ENCODE data around the gene SLC13A5. TPM values are rescaled to one million over a fixed set of nuclear protein-coding genes. Genes with fewer than 3 reads are reported as not detected.

The SLC13A5 gene
- total and polyA plus RNA-seq, 2 donors (not counting 1 experiment from before 2014, with no cell fraction given), result not detected

DNA sequence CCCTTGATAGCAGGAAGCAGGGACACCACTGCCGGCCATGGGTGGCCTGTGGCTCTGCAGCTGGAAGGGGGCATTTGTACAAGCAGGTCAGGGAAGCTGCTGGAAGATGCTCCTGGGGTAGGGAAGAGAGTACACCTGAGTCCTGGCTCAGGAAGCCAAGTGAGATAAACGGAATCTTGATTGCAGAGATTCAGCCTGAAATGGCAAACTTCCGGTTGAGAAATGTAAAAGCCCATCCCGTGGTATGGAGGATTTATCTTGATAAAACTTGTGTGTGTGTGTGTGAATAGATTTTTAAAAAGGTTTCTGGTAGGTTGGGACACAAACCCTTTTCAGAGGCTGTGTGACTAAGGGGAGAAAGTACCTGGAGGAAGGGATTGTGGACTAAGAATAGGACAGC, 32.0 kb downstream of the SLC13A5 start:
- Mint-ChIP-seq H3K9me3 (ENCODE audit: insufficient read depth) (no peaks in the 10 kb centered on the region), H3K4me3 (no peak overlapping the region), H3K27me3 (peaks cover 27% of the 10 kb centered on the region), H3K4me1 (no peaks in the 10 kb centered on the region), H3K27ac (no peak overlapping the region)
- ChIA-PET POLR2A (no interaction called here), CTCF (interaction anchor here (1.1 kb wide), 1 partner anchor 10 kb away, joined by 3 read pairs; no protein-coding TSS in a partner anchor)
- Histone ChIP-seq H3K4me3 (ENCODE audit: control extremely low read depth in 1 of 5, extremely low read depth in 1 of 5, insufficient read depth in 1 of 5, low read depth in 2 of 5, low read length in 4 of 5) (no peak overlapping the region), H3K27me3 (replicated peaks in 1 of 4; ENCODE audit: control extremely low read depth in 1 of 4, control insufficient read depth in 3 of 4, insufficient read depth in 4 of 4, low read length in 3 of 4) (peaks cover 0 to 22% (median 11%) of the 10 kb centered on the region in 4 experiments), H3K9me3 (ENCODE audit: control extremely low read depth in 1 of 3, control insufficient read depth in 2 of 3, insufficient read depth in 1 of 3, low read length in 2 of 3) (no peaks in the 10 kb centered on the region), H2AFZ (ENCODE audit: insufficient read depth, low read depth, low read length, poor library complexity, severe bottlenecking) (no peak overlapping the region), H3K4me1 (ENCODE audit: control insufficient read depth in 2 of 2, insufficient read depth in 2 of 2, low read length in 2 of 2) (peaks cover 0 to 3% of the 10 kb centered on the region in 2 donors), H3K9ac (ENCODE audit: low read length) (no peak overlapping the region), H3K4me2 (replicated peaks; ENCODE audit: low read depth, low read length, poor library complexity, severe bottlenecking) (no peak overlapping the region), H3K79me2 (ENCODE audit: control insufficient read depth, insufficient read depth, low read length) (no peaks in the 10 kb centered on the region), H3K36me3 (replicated peaks in 1 of 2; ENCODE audit: control extremely low read depth in 1 of 2, control insufficient read depth in 1 of 2, extremely low read depth in 1 of 2, insufficient read depth in 2 of 2, low read length in 1 of 2) (no peaks in the 10 kb centered on the region), H3K27ac (ENCODE audit: low read length in 2 of 2) (no peak overlapping the region), H4K20me1 (ENCODE audit: control insufficient read depth, insufficient read depth, low read length, poor library complexity, severe bottlenecking) (no peaks in the 10 kb centered on the region)
- TF ChIP-seq, protein P1, sequence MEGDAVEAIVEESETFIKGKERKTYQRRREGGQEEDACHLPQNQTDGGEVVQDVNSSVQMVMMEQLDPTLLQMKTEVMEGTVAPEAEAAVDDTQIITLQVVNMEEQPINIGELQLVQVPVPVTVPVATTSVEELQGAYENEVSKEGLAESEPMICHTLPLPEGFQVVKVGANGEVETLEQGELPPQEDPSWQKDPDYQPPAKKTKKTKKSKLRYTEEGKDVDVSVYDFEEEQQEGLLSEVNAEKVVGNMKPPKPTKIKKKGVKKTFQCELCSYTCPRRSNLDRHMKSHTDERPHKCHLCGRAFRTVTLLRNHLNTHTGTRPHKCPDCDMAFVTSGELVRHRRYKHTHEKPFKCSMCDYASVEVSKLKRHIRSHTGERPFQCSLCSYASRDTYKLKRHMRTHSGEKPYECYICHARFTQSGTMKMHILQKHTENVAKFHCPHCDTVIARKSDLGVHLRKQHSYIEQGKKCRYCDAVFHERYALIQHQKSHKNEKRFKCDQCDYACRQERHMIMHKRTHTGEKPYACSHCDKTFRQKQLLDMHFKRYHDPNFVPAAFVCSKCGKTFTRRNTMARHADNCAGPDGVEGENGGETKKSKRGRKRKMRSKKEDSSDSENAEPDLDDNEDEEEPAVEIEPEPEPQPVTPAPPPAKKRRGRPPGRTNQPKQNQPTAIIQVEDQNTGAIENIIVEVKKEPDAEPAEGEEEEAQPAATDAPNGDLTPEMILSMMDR (IDR thresholded peaks at IDR 0.05), result no peak
- no peak for TF ChIP-seq EZH2 (IDR thresholded peaks at IDR 0.05; ENCODE audit: borderline replicate concordance, insufficient read depth, low read depth, low read length, poor library complexity, severe bottlenecking)
- whole genome bisulfite sequencing (ENCODE audit: insufficient coverage), result 87% methylated on average over 4 of the region's 4 CpGs
- intact Hi-C loops (cut with micrococcal nuclease), result no loop called here
- no peak for DNase-seq
- no peak for ATAC-seq (ENCODE audit: low read depth)

DNA sequence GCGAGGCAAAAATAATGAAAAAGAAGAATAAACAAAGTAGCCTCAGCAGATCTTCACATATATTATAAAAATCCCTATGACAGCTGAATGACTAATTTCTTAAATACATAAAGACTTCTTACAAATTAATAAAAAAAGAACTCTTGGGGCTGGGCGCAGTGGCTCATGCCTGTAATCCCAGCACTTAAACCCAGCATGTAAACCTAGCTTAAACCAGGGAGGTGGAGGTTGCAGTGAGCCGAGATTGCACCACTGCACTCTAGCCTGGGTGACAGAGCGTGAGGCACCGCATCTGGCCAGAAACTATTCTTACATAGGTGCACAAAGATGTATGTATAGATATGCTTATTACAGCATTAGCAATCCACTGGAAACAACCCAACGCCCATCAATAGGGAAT, 33.9 kb downstream of the SLC13A5 start:
- no peak for ATAC-seq (ENCODE audit: low read depth)
- H3K4me1 ChIP-seq (ENCODE audit: control insufficient read depth in 2 of 2, insufficient read depth in 2 of 2, low read length in 2 of 2), result peaks cover 0 to 3% of the 10 kb centered on the region in 2 donors
- Mint-ChIP-seq H3K27ac (no peak overlapping the region), H3K27me3 (peaks cover 21% of the 10 kb centered on the region), H3K4me1 (no peaks in the 10 kb centered on the region), H3K9me3 (ENCODE audit: insufficient read depth) (no peaks in the 10 kb centered on the region), H3K4me3 (no peak overlapping the region)
- no peaks in the 10 kb centered on the region for H3K36me3 ChIP-seq (replicated peaks in 1 of 2; ENCODE audit: control extremely low read depth in 1 of 2, control insufficient read depth in 1 of 2, extremely low read depth in 1 of 2, insufficient read depth in 2 of 2, low read length in 1 of 2)
- H3K4me3 ChIP-seq (ENCODE audit: control extremely low read depth in 1 of 5, extremely low read depth in 1 of 5, insufficient read depth in 1 of 5, low read depth in 2 of 5, low read length in 4 of 5), result no peak overlapping the region
- no peak overlapping the region for H3K4me2 ChIP-seq (replicated peaks; ENCODE audit: low read depth, low read length, poor library complexity, severe bottlenecking)
- no peak overlapping the region for H3K9ac ChIP-seq (ENCODE audit: low read length)
- H3K79me2 ChIP-seq (ENCODE audit: control insufficient read depth, insufficient read depth, low read length), result no peaks in the 10 kb centered on the region
- no peak for DNase-seq
- ChIA-PET POLR2A (no interaction called here), CTCF (interaction anchor here (0.7 kb wide), 1 partner anchor 320 kb away, joined by 7 read pairs; no protein-coding TSS in a partner anchor)
- no peak overlapping the region for H3K27ac ChIP-seq (ENCODE audit: low read length in 2 of 2)
- intact Hi-C loops (cut with micrococcal nuclease), result no loop called here
- no peaks in the 10 kb centered on the region for H4K20me1 ChIP-seq (ENCODE audit: control insufficient read depth, insufficient read depth, low read length, poor library complexity, severe bottlenecking)
- no peak overlapping the region for H2AFZ ChIP-seq (ENCODE audit: insufficient read depth, low read depth, low read length, poor library complexity, severe bottlenecking)
- peaks cover 0 to 22% (median 11%) of the 10 kb centered on the region in 4 experiments for H3K27me3 ChIP-seq (replicated peaks in 1 of 4; ENCODE audit: control extremely low read depth in 1 of 4, control insufficient read depth in 3 of 4, insufficient read depth in 4 of 4, low read length in 3 of 4)
- TF ChIP-seq, protein P1 (IDR thresholded peaks at IDR 0.05), result no peak
- TF ChIP-seq EZH2 (IDR thresholded peaks at IDR 0.05; ENCODE audit: borderline replicate concordance, insufficient read depth, low read depth, low read length, poor library complexity, severe bottlenecking), result no peak
- H3K9me3 ChIP-seq (ENCODE audit: control extremely low read depth in 1 of 3, control insufficient read depth in 2 of 3, insufficient read depth in 1 of 3, low read length in 2 of 3), result no peaks in the 10 kb centered on the region
- WGBS (ENCODE audit: insufficient coverage), result no CpG with 5 or more reads among the region's 6 CpGs

Measured in B cell (primary cell).